IMR-90 (cell line): ENCODE results near the gene DLAT. TPM values are rescaled to one million over a fixed set of nuclear protein-coding genes. Genes with fewer than 3 reads are reported as not detected.

Experiments
- ATAC-seq: fragments of 200-7000 bp; cut with Tn5 transposase; 2 replicates; pipeline ENCODE4 v1.9.1; 2020; ENCODE audit warnings: low read depth, mild to moderate bottlenecking, moderate library complexity
- BruUV-seq: library from RNA; stranded (reverse); fragments of 400-500 nt; replicated peaks from 2 replicates; lab custom pipeline; 2021; lab: Mats Ljungman, UMichigan
- CTCF ChIA-PET: fragments of 300-600 bp; formaldehyde crosslinking; extraction: SDS; loops from one replicate; lab custom pipeline; 2021; ENCODE audit warnings: antibody characterized with exemption; lab: Yijun Ruan, JAX
- POLR2A ChIA-PET: fragments of 300-600 bp; sonication (Branson Sonifier 250); formaldehyde crosslinking; loops from one replicate; lab custom pipeline; 2022; ENCODE audit warnings: antibody characterized with exemption; ENCODE audit not compliant: unreplicated experiment; lab: Charles Lee
- DNase-seq: peaks from one replicate; pipeline ENCODE4 v3.0.0; 2013
- H2AFZ ChIP-seq: replicated peaks from 2 replicates; pipeline ENCODE3; 2013; ENCODE audit warnings: low read length, mild to moderate bottlenecking; ENCODE audit not compliant: poor library complexity
- H2AK5ac ChIP-seq: 2 replicates; pipeline ENCODE4 v1.6.1; 2013; ENCODE audit warnings: low read depth, low read length, inconsistent platforms
- H2AK9ac ChIP-seq: replicated peaks from 2 replicates; pipeline ENCODE3; 2013; ENCODE audit warnings: mild to moderate bottlenecking, low read depth, low read length, moderate library complexity; ENCODE audit not compliant: poor library complexity
- H2BK120ac ChIP-seq: 2 replicates; pipeline ENCODE4 v1.6.1; 2013; ENCODE audit warnings: low read depth, low read length, inconsistent platforms
- H2BK15ac ChIP-seq: 3 replicates; pipeline ENCODE4 v1.6.1; 2013; ENCODE audit warnings: low read depth, low read length, inconsistent platforms
- H2BK20ac ChIP-seq: 2 replicates; pipeline ENCODE4 v1.6.1; 2013; ENCODE audit warnings: low read depth, mild to moderate bottlenecking, inconsistent platforms, low read length, moderate library complexity
- H2BK5ac ChIP-seq: 2 replicates; pipeline ENCODE4 v1.6.1; 2013; ENCODE audit warnings: mild to moderate bottlenecking, low read depth, low read length, inconsistent platforms; ENCODE audit not compliant: poor library complexity, severe bottlenecking
- H3K14ac ChIP-seq: replicated peaks from 2 replicates; pipeline ENCODE4 v1.6.1; 2013; ENCODE audit warnings: low read depth, low read length, inconsistent platforms
- H3K18ac ChIP-seq: 2 replicates; pipeline ENCODE4 v1.6.1; 2013; ENCODE audit warnings: low read depth, low read length, control low read depth
- H3K23ac ChIP-seq: 2 replicates; pipeline ENCODE4 v1.6.1; 2013; ENCODE audit warnings: low read depth, low read length, inconsistent platforms
- H3K27ac ChIP-seq: 2 replicates; pipeline ENCODE4 v1.5.1; 2013; ENCODE audit warnings: mild to moderate bottlenecking, control low read depth, low read length; ENCODE audit not compliant: insufficient read depth
- H3K27me3 ChIP-seq: 2 replicates; pipeline ENCODE4 v1.6.1; 2013; ENCODE audit warnings: low read length; ENCODE audit not compliant: control insufficient read depth, insufficient read depth
- H3K36me3 ChIP-seq: 2 replicates; pipeline ENCODE4 v1.6.1; 2013; ENCODE audit warnings: low read length, mixed read lengths; ENCODE audit not compliant: control insufficient read depth, insufficient read depth
- H3K4ac ChIP-seq: 2 replicates; pipeline ENCODE4 v1.6.1; 2013; ENCODE audit warnings: low read depth, low read length, inconsistent platforms
- H3K4me1 ChIP-seq: 2 replicates; pipeline ENCODE4 v1.6.1; 2013; ENCODE audit warnings: low read length, mixed read lengths; ENCODE audit not compliant: control insufficient read depth, insufficient read depth
- H3K4me2 ChIP-seq: 2 replicates; pipeline ENCODE4 v1.6.1; 2013; ENCODE audit warnings: low read depth, mild to moderate bottlenecking, control low read depth, low read length, moderate library complexity
- H3K4me3 ChIP-seq: 2 replicates; pipeline ENCODE4 v1.5.1; 2013; ENCODE audit warnings: low read depth, mild to moderate bottlenecking, control low read depth, low read length, moderate library complexity; ENCODE audit not compliant: insufficient read depth
- H3K56ac ChIP-seq: 2 replicates; pipeline ENCODE4 v1.6.1; 2013; ENCODE audit warnings: low read length, inconsistent platforms; ENCODE audit not compliant: insufficient read depth; ENCODE audit errors: extremely low read depth
- H3K79me1 ChIP-seq, 2 experiments: 2 replicates each; pipeline ENCODE4 v1.6.1; 2013; ENCODE audit warnings: low read length in 2 of 2, inconsistent platforms in 1 of 2, low read depth in 1 of 2
- H3K9ac ChIP-seq: 2 replicates; pipeline ENCODE4 v1.6.1; 2013; ENCODE audit warnings: low read depth, low read length, control low read depth
- H3K9me1 ChIP-seq: 2 replicates; pipeline ENCODE4 v1.6.1; 2013; ENCODE audit warnings: low read length, inconsistent platforms; ENCODE audit not compliant: insufficient read depth
- H3K9me3 ChIP-seq: 2 replicates; pipeline ENCODE4 v1.6.1; 2013; ENCODE audit warnings: low read length; ENCODE audit not compliant: control insufficient read depth, insufficient read depth
- H4K20me1 ChIP-seq: 2 replicates; pipeline ENCODE4 v1.6.1; 2013; ENCODE audit warnings: low read length, inconsistent platforms; ENCODE audit not compliant: insufficient read depth
- H4K5ac ChIP-seq: 2 replicates; pipeline ENCODE4 v1.6.1; 2013; ENCODE audit warnings: mild to moderate bottlenecking, low read depth, low read length, control low read depth
- H4K8ac ChIP-seq, 2 experiments: 2 replicates each; pipeline ENCODE4 v1.6.1; 2013; ENCODE audit warnings: low read depth in 2 of 2, low read length in 2 of 2, control low read depth in 1 of 2, inconsistent platforms in 1 of 2
- H4K91ac ChIP-seq: 2 replicates; pipeline ENCODE4 v1.6.1; 2013; ENCODE audit warnings: low read depth, low read length, inconsistent platforms; ENCODE audit not compliant: insufficient read depth
- RAD21 ChIP-seq: IDR thresholded peaks from 2 replicates; pipeline ENCODE4 v1.6.1; 2012; ENCODE audit warnings: low read length, improper control_type of control experiment
- USF2 ChIP-seq: fragments of 150-350 bp; IDR thresholded peaks from 2 replicates; pipeline ENCODE4 v1.6.1; 2017; ENCODE audit warnings: mild to moderate bottlenecking, antibody characterized with exemption, low read length, low read depth
- WGBS, 2 experiments: methylation state at CpG; one replicate each; pipeline versions ENCODE4 v1.1.5 to v1.1.7; 2013; ENCODE audit warnings: missing lambda C conversion rate in 2 of 2; ENCODE audit not compliant: insufficient read length in 1 of 2; ENCODE audit errors: extremely low coverage in 2 of 2; 5-methylcytosine and 5-hydroxymethylcytosine counted together
- dilution Hi-C: fragments of 300-500 bp; cut with HindIII; formaldehyde crosslinking; loops from one replicate; pipeline ENCODE4 v1.14.3; 2018; ENCODE audit warnings: low sequenced_read_pairs; ENCODE audit not compliant: unreplicated experiment
- in situ Hi-C: fragments of 300-500 bp; cut with MboI; formaldehyde crosslinking; loops from 3 replicates; pipeline ENCODE4 v1.14.3; 2019; ENCODE audit warnings: low sequenced_read_pairs, inconsistent platforms, mixed read lengths
- intact Hi-C: fragments of 100-400 bp; cut with micrococcal nuclease; formaldehyde crosslinking; loops from 2 replicates; pipeline ENCODE4 v1.10.0; 2022
- polyA plus RNA-seq, 3 experiments: library from polyadenylated mRNA; depleted of rRNA; stranded (reverse); fragments of >200 nt; gene quantifications; 2 replicates each; pipeline ENCODE4 v1.2.3, GENCODE V29; 2012; ENCODE audit warnings: low replicate concordance in 1 of 3
- total RNA-seq: library from RNA; depleted of rRNA; stranded (reverse); fragments of >200 nt; gene quantifications from 2 replicates; pipeline ENCODE4 v1.2.3, GENCODE V29; 2012

The DLAT gene
- total and polyA plus RNA-seq, 2 of the 4 experiments (the other 2 are of a cell fraction) = 15.5 to 27.2 TPM

GRCh38 chr11:111983187-111983986 lies 41.8 kb upstream of the DLAT start:
- Histone ChIP-seq H3K23ac (no peak overlapping the region; the same call in 1 of the 2 replicates), H4K91ac (peak overlapping the region; percentile 37; the same call in 1 of the 2 replicates), H2BK20ac (no peak overlapping the region), H3K9ac (0 out of 2 replicates have a peak overlapping the region, but pooled peaks have one; percentile 18), H2AFZ (no peak overlapping the region), H3K9me3 (no peaks in the 10 kb centered on the region), H3K79me1 (peaks cover 6 to 24% of the 10 kb centered on the region in 2 experiments; a peak in 2 of 4 replicates), H3K27ac (peak overlapping the region; percentile 62; the same call in 1 of the 2 replicates), H3K4me2 (peak overlapping the region; percentile 52), H3K4ac (peak overlapping the region; percentile 67), H2AK9ac (no peak overlapping the region), H3K4me3 (no peak overlapping the region), H4K20me1 (no peaks in the 10 kb centered on the region), H3K4me1 (peaks cover 11% of the 10 kb centered on the region), H3K27me3 (no peaks in the 10 kb centered on the region), H2BK5ac (peak overlapping the region; percentile 54), H4K5ac (peak overlapping the region; percentile 53; the same call in 1 of the 2 replicates), H2BK15ac (peak overlapping the region; percentile 33; the same call in 1 of the 3 replicates), H3K14ac (no peak overlapping the region; the same call in 1 of the 2 replicates), H4K8ac (peak overlapping the region; percentile 18 to 62; a peak in 2 of 4 replicates), H2BK120ac (peak overlapping the region; percentile 62; the same call in 1 of the 2 replicates), H3K36me3 (peaks cover 9% of the 10 kb centered on the region), H2AK5ac (peak overlapping the region; percentile 16; the same call in 1 of the 2 replicates), H3K9me1 (peaks cover 7% of the 10 kb centered on the region), H3K56ac (peak overlapping the region; percentile 24; the same call in 1 of the 2 replicates), H3K18ac (no peak overlapping the region)
- no peak for TF ChIP-seq RAD21
- TF ChIP-seq USF2 = no peak
- ATAC-seq (peak; percentile 83), DNase-seq (peak; percentile 72)
- no CpG with 5 or more reads among the region's 7 CpGs for WGBS, 2 experiments
- intact Hi-C loops = loop anchor here (2.0 kb wide), 1 partner anchor 105 kb away; the partner anchor contains the start of genes CFAP68 and FDXACB1
- in situ Hi-C loops = loop anchor here (25.0 kb wide), 1 partner anchor 396 kb away; no protein-coding TSS in a partner anchor
- dilution Hi-C loops = no loop called here
- POLR2A ChIA-PET = no interaction called here
- no TSS peak for BruUV-seq
- CTCF ChIA-PET = interaction anchor here (0.6 to 2.5 kb wide), 2 partner anchors 52 to 66 kb away, joined by 4 to 13 read pairs; no protein-coding TSS in a partner anchor
